CD4-positive, alpha-beta T cell treated with Interleukin-17A for 4 hours (primary cell): Measurements from ENCODE around the gene SLC15A5.

Experiments used
- DNase-seq: peaks from one replicate; pipeline ENCODE4 v3.0.0-alpha.2; 2020; ENCODE audit warnings: mixed read lengths

Gene SLC15A5

DNA sequence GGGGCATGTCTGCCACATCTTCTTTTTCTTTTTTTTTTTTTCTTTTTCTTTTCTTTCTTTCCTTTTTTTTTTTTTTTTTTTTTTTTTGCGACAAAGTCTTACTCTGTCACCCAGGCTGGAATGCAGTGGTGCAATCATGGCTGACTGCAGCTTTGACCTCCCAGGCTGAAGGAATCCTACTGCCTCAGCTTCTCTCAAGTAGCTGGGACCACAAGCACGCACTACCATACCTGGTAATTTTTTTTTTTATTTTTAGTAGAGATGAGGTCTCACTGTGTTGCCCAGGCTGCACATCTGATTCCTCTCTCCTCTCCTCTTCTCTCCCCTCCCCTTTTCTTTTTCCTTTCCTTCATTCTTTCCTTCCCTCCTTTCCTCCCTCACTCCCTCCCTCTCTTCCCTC lies 18.5 kb downstream of the SLC15A5 start:
- no peak for DNase-seq

- DNase-seq, result no peak
These were observed 31.2 kb downstream of the SLC15A5 start for GRCh38 chr12:16246264-16246663.

DNA sequence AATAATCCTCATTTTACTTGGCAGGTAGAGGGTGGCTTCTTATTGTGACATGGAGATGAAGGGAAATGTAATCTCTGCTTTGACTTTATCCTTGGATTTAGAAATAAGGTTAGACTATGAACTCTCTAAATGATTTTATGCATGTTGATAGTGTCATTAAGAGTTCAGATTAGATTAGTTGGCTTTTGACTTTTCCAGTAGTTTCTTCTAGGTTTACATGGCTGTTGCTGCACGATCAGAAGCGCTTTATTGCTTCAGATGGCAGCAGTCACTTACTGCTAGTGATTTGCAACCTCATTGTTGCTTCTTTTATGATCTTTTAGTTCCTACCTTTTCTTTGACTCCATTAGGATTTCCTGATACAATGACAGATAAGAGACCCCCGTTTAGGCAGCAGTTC lies 32.3 kb downstream of the SLC15A5 start:
- no peak for DNase-seq

- no peak for DNase-seq
These were observed 33.7 kb downstream of the SLC15A5 start for GRCh38 chr12:16243487-16244412.

DNA sequence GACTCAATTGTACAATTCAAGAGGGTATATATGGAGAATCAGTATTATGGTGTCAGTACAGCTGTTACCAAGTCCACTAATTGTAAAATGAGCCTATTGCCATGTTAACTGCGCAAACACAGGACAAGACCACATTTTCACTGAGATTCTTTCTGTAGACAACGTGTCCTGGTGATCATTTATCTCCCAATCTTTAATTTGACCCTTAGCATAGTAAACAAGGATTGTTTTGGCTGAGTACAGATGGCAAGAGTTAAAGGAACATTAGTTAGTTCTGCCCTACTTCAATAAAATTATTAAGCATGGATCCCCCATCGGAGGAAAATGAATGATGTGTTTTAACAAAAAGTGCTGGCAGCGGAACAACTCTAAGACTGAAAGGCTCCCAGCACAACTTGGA lies 36.1 kb downstream of the SLC15A5 start:
- DNase-seq, result no peak

DNA sequence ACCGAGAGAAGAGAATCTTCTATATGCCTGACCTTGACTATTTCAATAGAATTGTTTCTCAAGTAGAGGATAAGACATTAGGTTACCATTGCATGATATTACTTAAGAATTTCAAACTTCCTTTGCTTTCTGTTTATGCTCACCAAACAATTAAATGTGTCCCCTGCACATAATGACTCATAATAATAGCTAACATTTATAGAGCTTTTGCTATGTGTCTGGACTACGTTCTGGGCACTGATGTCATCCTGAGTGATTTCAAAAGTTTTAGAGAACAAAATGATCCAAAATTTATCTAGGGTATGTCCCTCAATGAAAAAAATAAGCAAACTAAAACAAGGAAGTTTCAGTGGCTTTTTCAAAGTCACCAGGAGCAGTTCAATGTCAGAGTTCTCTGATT lies 38.8 kb downstream of the SLC15A5 start:
- DNase-seq, result no peak

DNA sequence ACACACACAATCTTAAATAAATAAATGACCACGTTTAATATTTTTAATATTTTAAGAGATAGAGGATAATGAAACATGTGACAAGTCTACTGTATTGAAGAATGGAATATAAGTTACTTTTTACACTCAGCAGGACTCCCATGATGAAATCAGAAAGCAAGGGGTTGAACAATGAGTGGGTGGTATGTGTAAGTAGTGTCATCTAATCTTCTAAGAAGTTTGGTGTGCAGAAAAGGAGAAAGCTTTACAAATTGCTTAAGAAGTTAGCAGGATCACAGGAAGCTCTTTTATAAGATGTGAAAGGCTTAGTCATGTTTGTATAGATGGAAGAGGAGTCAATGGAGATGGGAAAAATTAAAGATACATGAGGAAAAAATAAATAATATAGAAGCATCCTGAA lies 47.8 kb downstream of the SLC15A5 start:
- DNase-seq, result no peak

DNA sequence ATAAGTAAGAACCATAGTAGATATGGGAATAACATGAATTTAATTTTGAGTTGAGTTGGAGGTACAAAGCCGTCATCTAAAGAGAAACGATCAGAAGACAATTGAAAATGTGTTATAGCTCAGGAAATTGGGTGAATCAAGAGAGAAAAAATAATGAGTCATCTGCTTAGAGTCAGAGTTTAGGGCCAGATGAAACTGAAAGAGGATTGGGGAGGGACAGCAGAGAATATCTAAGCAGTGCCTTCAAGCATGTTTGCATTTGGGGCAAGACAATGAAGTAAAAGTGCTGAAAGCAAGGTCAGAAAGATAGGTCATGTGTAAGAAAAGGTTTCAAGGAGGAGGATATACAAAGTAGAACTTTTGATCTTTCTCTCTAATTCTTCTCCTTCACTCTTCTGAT lies 49.4 kb downstream of the SLC15A5 start:
- DNase-seq, result no peak

DNA sequence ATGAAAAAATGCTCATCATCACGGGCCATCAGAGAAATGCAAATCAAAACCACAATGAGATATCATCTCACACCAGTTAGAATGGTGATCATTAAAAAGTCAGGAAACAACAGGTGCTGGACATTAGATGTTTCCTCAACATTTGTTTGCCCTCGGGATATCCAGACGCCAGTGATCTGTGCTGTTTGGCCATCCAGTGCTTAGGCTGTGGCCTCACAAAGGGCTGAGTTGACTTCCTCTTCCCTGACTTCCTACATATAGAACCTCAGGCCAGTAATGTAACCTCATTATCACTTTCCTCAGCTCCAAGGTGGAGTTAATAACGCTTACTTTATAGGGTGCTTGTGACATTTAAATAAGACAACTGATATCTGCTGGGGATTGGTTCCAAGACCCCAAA lies 51.8 kb downstream of the SLC15A5 start:
- no peak for DNase-seq

- no peak for DNase-seq
These were observed 53.3 kb downstream of the SLC15A5 start for GRCh38 chr12:16224196-16224595.

DNA sequence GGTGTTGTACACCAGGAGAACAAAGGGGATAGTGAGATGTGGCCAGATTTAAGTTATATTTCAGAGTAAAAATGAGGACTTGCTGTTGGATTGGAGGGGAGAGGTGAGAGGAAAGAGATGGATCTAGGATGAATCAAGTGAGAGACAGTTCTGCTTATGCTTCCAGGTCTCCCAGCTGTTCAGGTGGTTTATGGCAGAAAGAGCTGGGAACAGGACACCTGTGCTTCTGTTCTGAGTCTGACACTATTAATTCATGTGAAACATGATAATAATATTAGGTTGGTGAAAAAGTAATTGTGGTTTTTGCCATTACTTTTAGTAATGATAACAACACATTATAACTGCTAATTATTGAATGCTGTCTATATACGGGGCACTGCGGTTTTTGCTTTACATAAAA lies 55.7 kb downstream of the SLC15A5 start:
- no peak for DNase-seq

- DNase-seq, result no peak
These were observed 57.4 kb downstream of the SLC15A5 start for GRCh38 chr12:16220120-16220519.

DNA sequence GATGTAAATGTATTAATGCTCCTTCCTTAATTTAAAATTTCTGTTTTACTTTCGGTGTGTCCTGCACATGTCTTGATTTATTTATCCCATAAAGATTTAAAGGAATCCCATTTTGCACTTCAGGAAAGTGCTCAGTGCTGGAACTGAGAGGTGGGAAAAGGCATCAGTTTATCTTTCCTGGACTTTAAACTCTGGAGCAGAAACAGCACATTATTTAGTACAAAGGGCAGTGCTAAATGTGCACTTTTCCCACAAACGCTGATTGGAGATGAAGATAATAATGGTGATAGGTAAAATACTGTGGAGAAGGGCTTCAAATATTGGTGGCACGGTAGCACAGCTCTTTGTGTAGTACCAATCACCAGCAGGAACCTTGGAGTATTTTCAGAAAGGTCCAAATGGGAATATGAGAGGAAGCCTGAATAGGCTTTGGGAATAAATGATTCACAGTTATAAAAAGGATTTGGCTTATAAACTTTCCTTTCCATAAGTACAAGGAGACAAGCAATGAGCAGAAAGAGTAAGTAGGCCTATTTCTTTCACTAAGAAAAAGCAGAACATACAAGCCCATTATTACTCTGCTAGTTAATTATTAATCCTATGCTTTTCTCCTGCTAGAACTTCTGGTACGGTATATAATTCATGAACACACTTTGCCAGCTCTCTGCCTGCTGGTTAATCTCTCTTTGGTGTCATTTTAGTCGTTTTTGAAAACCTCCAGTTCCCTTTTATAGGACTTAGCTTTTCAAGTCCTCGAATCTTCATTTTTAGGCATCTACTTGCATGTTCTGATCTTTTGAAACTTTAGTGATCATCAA lies 58.3 kb downstream of the SLC15A5 start:
- DNase-seq, result no peak

DNA sequence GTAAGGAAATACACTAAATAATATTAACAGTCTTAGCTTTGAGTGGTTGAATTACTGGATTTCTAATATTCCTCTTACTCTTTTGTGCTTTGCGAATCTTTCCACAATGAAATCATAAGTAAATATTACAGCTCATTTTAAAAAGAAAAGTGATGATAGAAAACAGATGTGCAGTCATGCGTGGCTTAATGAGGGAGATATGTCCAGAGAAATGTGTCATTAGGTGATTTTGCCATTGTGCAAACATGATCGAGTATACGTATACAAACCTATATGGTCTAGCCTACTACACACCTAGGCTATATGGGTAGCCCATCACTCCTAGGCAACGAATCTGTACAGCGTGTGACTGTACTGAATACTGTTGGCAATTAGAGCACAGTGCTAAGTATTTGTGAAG lies 59.3 kb downstream of the SLC15A5 start:
- no peak for DNase-seq

- no peak for DNase-seq
These were observed 65.8 kb downstream of the SLC15A5 start for GRCh38 chr12:16211731-16212130.

DNA sequence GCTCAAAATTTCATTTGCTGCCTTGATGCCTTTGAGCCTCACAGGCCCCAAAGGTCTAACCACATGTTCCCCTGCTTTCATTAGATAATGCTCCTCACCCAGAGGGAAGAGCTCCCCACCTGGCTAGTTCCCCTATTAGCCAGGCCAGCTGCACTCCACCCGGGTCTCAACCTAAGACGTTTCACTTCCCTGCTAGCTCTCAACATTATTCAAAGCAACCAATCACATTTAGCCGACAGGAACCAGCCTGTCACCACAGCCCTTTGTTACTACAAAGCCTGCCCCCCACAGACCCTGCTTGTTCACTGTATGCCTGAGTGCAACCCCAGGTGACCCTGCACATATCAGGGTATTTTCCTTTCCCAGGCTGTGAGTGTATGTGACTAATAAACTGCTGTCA lies 78.6 kb downstream of the SLC15A5 start:
- no peak for DNase-seq

DNA sequence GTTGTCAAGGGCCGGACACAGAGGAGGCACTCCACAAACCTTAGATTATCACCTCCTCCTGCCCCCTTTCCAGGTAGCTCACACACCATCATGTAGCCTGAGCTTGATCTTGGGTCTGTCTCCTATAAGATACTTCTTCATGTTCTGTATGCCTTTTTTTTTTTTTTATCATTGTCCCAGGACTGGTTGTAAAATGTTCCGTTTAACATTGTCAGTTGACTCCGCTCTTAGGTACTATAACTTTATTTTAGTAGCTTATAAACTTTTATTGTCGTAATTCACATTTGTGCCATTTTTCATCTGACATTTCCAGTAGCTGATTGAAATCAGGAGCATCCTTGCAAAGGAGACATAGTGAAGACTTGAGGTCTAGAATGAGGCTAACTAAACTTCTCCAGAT lies 79.9 kb downstream of the SLC15A5 start:
- DNase-seq, result no peak

GRCh38 chr12:16189849-16190248 lies 87.6 kb downstream of the SLC15A5 start:
- no peak for DNase-seq

DNA sequence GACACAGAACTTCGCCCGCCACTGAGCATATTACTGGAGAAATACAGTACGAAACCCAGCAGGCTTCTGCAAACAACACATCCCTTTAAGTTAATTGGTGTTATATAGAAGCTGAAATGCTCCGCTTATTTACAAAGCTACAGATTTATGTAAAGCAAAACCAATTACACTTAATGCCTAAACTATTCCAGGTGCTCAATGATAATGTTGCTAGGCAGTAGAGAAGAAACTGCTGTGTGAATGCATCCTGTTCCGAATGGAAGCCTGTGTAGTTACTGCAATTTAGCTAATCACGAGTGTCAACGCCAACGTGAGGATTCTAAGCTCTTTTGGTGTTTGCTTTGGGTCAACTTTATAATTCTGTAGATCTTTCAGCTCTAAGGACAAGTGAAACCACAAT lies 89.8 kb downstream of the SLC15A5 start:
- no peak for DNase-seq

DNA sequence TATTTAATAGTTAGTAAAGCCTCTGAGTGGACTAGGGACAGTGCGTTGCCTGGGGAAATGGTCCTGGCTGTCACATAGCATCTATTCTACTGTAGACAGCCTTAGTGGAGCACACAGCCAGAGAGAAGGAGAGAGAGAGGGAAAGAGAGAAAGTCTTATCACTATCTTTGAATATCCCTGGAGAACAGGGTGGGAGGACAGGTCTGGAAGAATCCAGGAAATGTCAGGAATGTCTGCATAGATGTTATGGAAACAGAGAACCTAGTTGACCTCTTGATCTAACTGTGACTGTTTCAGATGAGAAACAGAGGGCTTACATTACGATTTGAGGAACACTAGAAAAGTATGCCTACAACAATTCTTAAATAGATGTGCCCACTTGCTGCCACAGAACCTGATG lies 92.8 kb downstream of the SLC15A5 start:
- no peak for DNase-seq

GRCh38 chr12:16183541-16183940 lies 93.9 kb downstream of the SLC15A5 start:
- DNase-seq, result no peak

- no peak for DNase-seq
These were observed 101.6 kb downstream of the SLC15A5 start for GRCh38 chr12:16175840-16176239.

DNA sequence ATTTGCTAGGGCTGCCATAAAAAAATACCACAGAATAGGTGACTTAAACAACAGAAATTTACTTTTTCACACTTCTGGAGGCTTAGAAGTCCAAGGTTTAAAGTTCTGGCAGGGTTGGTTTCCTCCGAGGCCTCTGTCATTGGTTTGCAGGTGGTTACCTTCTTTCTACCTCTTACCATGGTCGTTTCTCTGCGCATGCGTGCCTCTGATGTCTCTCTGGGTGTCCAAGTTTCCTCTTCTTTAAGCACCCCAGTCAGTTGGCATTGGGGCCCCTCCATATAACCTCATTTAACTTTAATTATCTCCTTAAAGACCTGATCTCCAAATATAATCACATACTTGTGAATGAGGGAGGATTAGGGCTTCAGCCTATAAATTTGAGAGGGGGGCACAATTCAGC lies 103.2 kb downstream of the SLC15A5 start:
- no peak for DNase-seq

DNA sequence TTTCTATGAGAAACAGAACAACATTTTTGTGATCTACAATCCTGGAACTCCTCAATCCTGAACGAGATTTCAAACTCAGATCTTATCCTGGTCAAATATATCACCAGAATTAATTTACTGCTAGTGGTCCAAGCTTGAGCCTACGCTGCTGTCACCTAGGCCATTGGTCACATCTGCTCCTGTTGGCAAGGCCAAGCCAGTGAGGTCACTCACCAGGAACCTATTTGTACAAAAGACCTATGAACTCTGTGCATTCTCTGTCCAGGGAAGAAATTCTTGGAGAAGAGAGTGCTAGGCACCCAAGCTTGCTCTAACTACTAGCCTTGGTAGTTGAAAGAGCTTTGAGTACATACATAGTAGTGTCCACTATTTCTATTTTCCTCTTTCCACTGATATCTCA lies 106.1 kb downstream of the SLC15A5 start:
- DNase-seq, result no peak
